GM12874 (cell line): ENCODE results near the gene SYNGR4.

Experiments
- TF ChIP-seq, protein P1 (sequence below): IDR thresholded peaks from 2 replicates; pipeline ENCODE4 v1.5.1; 2011; ENCODE audit warnings: low read depth, mild to moderate bottlenecking, control low read depth, low read length, moderate library complexity; ENCODE audit not compliant: insufficient read depth

Gene SYNGR4

DNA sequence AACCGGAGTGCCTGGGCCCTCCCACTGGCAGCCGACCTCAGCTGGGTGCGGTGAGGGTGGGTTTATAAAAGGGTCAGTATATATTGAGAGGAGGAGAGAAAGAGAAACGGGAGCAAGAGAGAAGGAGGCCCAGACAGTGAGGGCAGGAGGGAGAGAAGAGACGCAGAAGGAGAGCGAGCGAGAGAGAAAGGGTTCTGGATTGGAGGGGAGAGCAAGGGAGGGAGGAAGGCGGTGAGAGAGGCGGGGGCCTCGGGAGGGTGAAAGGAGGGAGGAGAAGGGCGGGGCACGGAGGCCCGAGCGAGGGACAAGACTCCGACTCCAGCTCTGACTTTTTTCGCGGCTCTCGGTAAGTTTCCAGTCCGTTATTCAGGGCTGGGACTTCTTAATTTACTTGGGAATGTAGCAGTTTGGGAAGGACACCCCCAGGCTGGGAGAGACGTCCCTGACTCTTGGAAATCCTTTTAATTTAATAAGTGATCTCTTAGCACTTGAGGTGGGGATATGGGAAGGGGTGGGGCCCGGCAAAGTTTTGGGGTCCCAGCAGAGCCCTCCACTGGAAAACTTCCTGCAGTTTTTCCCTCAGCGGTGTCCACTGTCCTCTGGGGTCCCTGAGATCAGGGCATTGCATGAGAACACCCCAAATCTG, 38.8 kb upstream of the SYNGR4 start, which contains the start of gene EMP3:
EMP3 (plus strand) TSS at position 288 of the 646 bp plus-strand sequence. CDS start 1,293 bp downstream, outside the sequence.
- TF ChIP-seq, protein P1, sequence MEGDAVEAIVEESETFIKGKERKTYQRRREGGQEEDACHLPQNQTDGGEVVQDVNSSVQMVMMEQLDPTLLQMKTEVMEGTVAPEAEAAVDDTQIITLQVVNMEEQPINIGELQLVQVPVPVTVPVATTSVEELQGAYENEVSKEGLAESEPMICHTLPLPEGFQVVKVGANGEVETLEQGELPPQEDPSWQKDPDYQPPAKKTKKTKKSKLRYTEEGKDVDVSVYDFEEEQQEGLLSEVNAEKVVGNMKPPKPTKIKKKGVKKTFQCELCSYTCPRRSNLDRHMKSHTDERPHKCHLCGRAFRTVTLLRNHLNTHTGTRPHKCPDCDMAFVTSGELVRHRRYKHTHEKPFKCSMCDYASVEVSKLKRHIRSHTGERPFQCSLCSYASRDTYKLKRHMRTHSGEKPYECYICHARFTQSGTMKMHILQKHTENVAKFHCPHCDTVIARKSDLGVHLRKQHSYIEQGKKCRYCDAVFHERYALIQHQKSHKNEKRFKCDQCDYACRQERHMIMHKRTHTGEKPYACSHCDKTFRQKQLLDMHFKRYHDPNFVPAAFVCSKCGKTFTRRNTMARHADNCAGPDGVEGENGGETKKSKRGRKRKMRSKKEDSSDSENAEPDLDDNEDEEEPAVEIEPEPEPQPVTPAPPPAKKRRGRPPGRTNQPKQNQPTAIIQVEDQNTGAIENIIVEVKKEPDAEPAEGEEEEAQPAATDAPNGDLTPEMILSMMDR, result no peak

DNA sequence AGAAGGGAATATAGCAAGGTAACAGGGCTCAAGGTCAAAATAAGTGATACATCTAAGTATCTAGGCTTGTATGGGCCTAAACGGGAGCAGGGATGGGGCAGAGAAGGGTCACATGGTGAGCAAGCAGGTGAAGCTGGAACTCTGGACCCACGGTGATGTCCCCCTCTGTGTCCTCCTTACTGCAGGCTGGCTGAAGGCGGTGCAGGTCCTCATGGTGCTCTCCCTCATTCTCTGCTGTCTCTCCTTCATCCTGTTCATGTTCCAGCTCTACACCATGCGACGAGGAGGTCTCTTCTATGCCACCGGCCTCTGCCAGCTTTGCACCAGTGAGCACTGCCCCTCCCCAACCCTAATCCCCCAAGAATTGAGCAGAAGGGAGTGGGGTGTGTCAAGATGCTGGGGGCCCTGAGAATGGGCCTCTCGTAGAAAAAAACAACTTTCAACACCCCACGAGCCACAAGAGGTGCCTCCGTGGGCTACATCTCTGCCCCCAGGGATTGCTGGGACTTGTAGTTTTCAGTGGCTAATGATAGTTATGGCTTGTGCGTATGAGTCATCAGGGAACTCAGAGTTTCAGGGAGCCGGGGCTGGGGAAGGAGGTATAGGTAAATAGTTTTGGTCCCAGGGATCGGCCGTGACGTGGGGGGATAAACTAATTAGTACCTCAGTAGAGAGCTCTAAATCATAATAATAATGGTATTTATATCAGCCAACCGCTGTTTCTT, 34.8 kb upstream of the SYNGR4 start:
- TF ChIP-seq, protein P1, result no peak

DNA sequence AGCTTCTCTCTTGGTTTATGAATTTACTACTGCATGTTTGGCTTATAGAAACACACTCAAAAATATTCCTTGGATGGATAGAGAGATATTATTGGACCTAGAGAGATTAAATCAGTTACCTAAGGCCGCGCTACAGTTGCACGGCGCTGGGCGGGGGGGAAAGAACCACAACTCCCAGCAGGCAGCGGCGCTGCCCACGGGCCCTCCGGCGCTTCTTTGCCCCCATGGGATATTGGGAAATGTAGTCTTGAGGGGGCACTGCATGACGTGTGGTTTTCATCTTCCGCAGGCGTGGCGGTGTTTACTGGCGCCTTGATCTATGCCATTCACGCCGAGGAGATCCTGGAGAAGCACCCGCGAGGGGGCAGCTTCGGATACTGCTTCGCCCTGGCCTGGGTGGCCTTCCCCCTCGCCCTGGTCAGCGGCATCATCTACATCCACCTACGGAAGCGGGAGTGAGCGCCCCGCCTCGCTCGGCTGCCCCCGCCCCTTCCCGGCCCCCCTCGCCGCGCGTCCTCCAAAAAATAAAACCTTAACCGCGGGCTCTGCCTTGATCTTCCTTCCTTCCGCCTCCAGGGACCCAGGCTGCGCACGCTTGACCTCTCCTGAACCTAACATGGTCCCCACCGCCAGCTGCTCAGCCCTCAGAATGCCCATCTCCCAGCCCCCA, 34.0 kb upstream of the SYNGR4 start:
- TF ChIP-seq, protein P1, result no peak

DNA sequence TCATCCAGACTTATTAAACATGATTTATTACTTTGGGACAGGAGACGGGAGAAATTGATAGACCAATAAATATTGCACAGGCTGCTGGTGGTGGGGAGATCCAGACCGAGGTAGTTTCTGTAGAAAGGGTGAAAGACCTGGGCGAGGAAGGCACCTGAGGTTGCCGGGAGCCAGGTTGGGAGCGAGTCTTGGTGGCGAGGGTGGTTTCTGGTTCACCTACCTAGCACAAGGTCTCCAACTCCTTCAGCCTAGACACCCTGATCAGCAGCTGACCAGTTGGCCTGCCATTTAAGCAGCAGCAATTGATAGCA, 31.9 kb upstream of the SYNGR4 start:
- TF ChIP-seq, protein P1, result no peak

DNA sequence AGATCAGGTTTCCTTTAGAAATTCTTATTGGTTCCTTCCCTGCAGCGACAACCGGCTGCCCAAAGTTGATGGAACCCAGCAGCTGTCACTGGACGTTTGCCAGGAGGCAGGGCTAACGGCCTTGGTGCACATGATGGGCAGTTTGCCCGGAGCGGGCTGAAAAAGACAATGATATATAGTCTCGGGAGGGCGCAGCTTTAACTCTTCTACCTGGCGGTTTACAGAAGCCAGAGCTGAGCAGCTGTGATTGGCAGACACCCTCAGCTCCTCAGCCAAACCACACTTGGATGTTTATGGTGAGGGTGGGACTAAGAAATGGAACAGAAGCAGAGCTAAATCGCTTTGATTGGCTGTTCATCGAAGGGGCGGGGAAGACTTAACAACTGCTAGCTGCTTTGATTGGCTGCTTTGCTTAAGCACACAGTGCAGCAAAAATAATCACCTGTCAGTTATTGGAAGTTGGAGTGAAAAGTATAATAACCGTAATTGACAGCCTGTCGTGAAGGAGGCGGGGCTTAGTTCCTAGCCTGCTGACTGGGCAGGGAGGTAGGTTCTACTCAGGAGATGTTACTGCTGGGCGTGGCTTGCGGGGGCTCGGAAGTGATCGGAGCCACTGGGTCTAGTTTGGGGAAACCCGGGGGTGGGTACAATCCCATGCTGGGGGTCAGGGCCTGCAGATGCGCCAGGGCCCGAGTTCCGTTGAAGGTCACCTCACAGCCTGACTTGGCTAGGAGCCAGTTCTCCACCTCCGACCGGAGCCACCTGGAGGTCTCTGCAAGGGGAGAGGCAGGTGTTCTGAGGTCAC, 31.3 kb upstream of the SYNGR4 start:
- TF ChIP-seq, protein P1, result no peak

DNA sequence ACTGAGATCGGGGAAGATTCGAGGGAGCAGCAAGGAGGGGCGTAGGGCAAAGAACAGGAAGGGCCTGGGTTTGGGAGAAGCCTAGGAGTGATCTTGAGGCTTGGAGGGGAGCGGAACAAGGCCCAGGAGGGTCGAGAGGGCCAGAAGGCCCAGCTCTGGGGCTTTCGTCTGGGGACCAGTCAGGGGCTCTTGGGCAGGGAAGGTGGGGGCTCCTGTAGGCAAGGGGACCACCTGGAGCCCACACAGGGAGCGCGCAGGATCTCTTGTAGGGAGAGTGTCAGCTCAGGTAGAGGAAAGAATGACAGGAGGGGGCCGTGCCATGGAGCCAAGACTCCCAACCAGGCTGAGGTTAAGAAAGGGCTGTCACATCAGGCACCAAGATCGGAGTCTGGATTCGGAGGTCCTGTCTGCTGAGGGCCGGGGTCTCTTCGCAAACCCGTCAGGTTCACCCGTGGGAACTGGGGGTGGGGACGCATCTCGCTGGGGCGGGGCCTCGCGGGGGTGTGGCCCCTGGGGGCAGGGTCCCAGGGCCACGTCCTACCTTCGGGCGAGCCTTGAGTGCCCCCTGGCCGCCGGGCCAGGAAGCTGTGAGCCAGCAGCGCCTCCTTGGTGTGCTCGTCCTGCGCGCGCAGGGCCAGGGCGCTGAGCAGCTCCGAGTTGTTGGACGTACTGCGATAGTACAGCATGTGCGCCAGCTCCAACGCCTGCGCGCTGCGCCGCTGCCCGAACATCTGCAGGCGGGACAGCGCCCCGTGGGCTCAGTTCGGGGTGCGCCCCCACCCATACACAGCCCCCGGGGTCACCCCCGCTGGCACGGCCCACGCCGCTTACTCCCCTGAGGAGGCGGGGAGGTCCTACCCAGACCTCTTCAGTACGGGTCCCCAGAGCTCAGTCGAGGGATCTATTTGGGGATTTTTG, 30.4 kb upstream of the SYNGR4 start:
- TF ChIP-seq, protein P1, result peak; percentile 95
